RCC 7860 (cell line): ENCODE measurements around the gene FRMPD4.

Experiments
- DNase-seq: peaks from one replicate; pipeline ENCODE4 v3.0.0-alpha.2; 2015; ENCODE audit warnings: low spot score
- FAIRE-seq: peaks from 2 replicates; lab custom pipeline; 2012; peaks lifted over from hg19 to GRCh38; lab: Jason Lieb, UNC

The FRMPD4 gene

DNA sequence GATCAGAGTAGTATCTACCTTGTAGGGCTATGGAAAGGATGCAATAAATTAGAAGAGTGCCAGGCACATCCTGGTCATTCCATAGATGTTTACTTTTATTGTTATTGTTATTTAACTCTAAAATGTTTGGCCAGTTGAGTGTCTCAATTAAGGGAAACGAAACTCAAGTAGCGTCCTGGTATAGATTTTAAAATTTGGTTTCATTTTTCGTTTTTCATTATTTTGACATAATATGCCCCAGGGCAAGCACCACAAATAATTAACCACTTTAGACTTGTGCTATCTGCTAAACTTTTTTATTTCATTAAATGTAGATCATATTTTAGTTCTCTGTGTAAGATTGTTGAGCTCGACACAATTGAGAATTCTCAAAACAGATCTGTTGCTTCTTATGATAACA, 473.2 kb downstream of the FRMPD4 start:
- FAIRE-seq (no peak), DNase-seq (no peak)

DNA sequence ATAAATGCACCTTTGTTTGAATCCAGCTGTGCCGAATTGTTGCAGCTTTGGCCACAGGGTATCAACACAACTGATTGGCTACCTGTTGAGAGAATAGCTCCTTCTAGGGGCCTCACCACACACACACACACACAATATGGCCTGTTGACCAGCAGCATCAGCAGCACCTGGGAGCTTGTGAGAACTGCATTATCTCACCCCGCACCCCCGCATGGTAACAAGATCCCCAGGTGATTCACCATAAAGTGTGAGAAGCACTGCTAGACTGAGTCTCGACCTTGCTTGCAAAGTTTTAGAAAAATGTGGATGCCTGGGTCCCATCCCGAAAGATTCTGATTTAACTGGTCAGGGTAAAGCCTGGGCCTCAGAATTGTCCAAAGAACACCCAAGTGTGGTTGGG, 476.0 kb downstream of the FRMPD4 start:
- no peak for FAIRE-seq
- DNase-seq = no peak

DNA sequence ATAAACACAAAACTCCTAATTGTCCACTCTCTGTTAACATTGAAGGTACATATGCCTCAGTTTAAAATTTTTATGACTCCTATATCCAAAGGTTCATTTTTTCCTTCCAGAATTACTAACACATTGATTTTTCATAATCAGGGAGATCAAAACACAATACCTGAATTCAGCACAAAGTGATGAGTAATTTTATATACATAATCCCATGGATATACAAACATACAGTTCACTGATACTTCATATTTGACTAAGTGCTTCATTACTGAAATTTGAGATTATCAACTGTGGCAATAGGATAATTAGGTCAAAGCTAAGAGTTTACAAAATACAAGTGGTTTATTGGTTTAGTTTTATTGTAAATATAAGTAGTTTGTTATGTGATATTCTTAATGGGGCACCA, 476.8 kb downstream of the FRMPD4 start:
- FAIRE-seq (no peak), DNase-seq (no peak)

DNA sequence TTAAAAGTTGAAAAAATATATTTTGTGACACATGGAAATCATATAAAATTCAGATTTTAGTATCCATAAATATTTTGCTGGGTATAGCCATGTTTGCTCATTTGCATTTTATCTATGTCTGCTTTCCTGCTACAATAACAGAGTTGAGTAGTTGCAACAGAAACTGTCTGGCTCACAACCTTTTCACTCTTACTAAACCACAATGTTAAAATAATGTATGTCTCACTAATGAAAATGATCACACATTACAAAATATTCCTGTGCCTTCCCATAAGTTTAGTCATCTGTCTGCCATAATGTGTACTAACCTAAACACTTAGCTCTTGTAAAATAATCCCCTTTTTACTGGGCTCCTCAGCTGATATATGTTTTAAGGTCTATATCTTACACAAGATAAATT, 479.0 kb downstream of the FRMPD4 start:
- DNase-seq (no peak), FAIRE-seq (no peak)

DNA sequence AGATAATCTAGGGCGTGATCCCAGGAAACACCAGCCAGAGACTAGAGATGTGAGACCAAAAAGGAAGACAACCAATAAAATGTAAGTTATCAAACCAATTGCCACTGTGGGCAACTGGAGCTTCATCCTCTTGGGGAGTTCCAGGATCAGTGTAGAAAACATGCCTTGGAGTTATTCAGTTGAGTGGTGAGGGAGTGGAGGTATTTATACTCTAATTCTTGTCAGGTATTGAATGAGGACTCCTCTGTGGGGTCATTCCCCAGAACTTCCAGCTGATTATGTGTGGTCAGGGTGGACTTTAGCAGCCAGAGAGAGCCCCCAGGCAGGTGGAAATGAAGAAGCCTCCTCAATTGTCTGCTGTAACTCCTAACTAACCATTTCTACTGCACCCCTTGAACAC, 509.0 kb downstream of the FRMPD4 start:
- FAIRE-seq (no peak), DNase-seq (no peak)

DNA sequence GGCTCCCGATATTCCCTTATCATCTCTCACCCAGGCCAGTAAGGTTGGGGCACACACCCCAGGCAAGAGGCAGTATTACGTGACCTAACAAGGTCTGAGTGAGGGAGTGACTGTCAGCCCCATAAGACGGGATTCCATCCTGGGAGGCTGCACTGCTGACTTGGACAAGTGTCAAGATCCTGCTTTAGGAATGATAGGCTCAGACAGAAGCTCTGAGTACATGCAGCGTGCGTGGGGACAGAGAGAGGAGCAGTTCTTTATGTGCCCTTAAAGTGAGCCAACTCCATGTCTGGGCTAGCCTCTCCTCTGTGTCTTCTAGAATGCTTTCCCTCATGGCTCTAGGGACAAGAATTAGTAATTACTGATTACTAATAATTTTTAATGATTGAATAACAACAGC, 510.7 kb downstream of the FRMPD4 start:
- no peak for FAIRE-seq
- DNase-seq = no peak

DNA sequence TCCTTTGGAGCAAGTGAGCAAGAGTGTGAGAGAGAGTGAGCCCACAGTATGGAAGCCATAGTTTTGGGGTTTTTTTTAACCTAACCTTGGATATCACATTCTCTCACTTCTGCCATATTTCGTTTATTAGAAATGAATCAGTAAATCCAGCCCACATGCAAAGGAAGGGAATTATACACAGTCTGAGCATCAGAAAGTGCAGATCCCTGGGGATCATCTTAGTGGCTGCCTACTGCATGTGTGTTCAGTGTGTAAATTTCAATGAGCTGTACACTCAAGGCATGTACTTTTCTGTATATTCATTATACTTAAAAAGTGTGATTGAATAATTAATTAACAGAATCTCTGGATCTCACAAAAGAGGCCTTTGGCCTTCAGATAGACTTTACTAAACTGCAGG, 519.2 kb downstream of the FRMPD4 start:
- FAIRE-seq (no peak), DNase-seq (no peak)

DNA sequence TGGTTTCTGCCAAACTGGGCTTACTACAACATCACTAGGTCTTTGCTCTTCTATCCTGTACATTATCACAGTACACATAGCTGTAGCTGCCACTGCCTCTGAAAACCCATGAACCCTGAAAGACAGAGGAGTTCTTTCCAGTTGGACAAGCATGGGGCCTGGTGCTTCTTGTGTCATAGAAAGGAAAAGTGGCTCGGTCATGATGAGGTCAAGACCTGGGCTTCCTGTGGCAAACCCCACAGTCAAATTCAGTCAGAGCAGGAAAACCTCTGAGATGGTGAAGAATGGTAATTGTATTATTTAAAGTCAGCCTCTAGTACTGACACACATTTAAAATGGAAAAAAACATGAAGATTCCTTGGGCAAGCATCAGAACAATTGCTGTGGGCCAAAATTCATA, 519.6 kb downstream of the FRMPD4 start:
- no peak for FAIRE-seq

DNA sequence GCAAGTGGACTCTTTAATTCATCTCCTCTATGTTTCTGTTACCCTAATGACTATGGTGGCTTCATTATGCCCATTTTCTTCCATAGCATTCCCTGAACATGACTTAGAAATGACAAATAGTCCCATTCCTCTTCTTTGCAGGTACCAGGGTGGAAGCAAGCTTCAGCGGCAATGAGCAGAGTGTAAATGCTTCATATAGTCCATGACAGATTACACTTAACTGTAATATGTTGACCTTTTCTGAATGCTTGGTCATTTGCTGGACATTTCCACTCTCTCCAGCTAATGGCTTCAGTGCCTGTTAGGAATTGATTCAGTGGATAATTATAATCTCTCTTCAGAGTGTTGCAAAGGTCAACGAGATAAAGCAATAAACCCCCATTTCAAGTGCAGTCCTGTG, 523.2 kb downstream of the FRMPD4 start:
- DNase-seq (no peak), FAIRE-seq (no peak)

More for the DNA sequence above, 519.6 kb downstream of the FRMPD4 start:
- no peak for DNase-seq

DNA sequence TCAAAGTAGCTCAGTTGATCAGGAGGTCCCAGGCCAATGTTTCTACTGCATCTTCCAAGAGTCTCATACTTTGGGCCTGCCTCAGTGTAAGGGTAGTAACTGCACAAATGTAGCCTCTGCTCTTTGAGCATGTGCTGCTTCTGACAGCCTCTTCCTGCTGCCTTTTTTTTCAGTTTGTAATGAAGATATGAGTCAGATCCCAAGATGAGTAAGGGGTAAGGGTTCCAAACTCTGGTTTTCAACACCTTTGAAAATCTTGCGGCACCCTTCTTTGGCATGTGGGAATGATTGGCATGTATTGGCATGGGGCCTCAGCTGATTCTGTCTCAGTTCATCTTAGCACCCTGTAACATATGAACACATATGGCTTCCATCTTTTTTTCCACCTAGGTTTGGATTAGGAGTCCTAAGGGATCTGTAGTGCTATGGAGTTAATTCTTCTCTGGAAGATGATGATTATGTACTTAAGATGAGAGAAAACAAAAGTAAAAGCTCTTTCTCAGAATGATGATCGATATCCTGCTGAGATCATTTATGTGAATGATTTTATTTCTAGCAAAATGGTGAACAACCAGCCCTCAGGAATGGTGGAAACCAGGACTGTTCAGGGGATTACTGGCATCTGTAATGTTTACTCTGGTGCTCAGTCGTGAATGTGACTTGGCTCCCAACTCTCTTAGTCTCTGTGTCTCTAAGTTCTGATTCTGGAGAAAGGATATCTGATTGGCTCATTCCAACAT, 534.3 kb downstream of the FRMPD4 start:
- DNase-seq (no peak), FAIRE-seq (no peak)

DNA sequence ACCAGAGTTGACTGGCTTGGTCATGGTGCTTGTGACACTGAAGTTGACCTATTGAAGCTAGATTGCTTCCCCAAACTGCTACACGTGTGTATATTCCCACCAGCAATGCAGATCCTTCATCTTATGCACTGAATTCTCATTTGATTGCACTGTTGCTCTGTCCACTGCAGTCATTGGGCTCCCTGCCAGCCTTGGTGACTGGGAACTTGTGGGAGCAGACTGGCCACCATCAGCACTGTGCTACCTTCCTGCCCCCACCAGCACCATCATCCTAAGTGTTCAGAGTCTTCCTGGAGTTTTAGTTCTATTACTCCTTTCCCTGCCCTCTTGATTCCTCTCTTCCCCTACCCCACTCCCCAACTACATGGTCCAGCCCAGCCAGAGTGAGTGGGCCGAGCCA, 535.2 kb downstream of the FRMPD4 start:
- DNase-seq = no peak
- no peak for FAIRE-seq

DNA sequence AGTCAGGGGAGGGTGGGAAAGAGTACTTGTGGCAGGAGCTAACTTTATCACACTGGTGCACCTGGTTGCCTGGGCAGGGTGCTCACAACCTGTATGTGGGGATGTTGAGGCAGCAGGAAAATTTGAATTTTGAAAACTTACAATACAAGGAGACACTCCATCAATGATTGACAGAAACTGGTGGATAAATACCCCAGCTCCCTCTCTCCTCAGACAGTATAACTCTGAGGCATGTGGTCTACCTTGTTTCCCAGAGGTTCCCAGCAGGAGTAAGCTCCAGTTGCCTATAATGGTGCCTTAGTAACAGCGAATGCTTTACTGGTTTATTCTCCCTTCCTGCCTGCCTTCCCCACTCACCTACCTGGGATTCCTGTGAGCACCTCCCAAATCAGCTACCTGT, 541.2 kb downstream of the FRMPD4 start:
- DNase-seq (no peak), FAIRE-seq (no peak)

DNA sequence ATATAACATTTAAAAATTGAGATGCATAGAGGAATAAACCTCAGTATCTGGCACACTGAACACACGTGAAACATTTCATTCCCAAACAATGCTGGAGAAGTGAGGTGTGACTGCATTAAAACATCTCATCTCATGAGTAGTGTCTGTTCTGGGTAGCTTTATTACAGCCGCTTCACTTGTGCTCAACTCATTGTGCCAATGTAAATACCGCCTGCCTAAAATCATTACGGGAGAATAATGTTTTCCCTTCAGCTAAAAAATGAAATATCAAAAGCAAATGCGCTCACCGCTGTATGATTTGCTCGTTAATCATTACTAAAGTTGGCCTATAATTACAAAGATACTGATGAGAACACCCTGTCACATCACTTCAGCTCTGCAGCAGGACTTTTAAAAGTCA, 542.8 kb downstream of the FRMPD4 start:
- FAIRE-seq = no peak
- DNase-seq = no peak

DNA sequence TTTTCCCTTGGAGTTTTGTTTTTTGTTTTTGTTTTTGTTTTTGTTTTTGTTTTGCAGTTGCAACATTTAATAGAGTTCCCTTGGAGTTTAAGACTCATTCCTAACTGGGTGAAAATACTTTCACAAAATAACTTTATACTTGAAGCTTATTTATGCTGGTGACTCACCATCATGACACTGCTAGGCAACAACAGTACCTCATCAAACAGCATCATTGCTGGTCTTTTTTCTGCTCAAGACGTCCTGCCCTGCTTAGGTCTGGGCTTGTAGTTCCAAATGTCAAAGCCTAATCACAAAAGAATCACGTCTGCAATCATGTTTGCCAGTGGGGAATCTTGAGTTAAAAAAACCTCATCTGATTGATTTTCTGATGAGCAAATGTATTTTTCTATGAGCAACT, 547.3 kb downstream of the FRMPD4 start:
- no peak for FAIRE-seq
- DNase-seq = no peak

DNA sequence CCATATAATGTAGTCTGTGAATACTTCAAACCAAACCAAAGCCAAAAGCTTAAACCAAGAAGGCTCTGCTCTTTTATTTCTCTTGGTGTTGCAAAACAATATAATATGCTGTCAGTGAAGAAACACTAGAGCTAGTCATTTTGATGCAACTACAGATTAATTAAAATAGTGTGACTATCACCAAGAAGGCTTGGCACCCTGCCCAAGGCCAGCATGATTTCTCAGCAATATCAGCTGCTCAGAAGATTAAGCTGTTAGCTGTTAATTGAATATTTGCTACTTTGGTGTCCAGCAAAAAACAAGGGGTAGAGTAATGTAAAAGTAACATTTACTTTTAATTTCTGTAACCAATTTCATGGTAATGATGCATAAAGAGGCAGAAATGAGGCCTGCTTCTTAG, 548.1 kb downstream of the FRMPD4 start:
- FAIRE-seq (no peak), DNase-seq (no peak)

DNA sequence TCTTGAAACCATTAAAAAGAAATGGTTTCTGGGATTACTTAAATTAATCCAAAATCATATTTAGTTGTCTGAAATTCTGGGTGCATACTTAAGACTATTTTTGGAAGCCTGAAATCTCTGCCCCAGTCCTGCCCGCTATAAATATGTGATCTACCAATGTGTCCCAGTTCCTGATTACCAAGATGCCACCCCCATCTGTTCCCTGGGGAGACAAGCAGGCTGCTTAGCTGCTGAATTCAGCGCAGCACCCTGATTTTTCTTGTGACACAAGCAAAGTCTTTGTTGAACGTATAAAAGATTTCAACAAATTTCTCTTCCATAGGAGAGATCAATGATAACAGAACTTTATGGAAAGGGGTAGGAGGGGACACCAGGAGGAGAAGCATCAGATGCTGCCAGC, 552.4 kb downstream of the FRMPD4 start:
- FAIRE-seq (no peak), DNase-seq (no peak)

DNA sequence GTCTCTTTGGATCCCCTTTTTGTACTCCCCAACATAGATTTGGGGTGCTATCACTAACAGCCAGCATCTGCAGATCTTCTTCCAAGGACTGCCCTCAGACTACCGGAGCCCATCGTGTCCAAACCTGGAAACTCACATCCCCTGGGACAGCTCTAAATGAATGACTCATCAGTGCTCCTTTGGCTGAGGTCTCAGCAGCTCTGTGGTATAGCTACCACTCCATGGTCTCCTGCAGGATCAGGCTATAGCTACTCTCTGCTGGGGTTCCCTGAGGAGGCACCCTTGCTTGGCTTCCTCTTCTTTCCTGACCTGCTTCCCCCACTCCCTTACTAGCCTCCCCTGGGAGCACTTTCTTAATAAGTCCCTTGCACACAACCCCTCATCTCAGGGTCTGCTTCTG, 555.5 kb downstream of the FRMPD4 start:
- DNase-seq (no peak), FAIRE-seq (no peak)

DNA sequence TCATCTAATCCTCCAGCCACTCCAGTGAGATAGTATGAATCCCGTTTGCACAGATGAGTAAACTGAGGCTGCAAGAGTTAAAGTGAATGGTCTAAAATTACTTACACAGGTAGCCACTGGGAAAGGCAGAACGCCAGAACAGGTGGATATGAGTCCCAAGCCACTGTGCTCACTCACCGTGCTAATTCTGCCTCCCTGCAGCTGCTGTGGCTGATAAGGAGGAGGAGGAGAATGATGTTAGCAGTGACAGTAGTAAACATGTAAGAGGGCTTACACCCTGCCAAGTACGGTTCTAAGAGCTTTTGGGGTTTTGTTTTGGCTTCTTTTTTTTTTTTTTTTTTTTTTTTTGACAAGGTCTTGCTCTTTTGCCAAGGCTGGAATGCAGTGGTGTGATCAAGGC, 562.5 kb downstream of the FRMPD4 start:
- no peak for FAIRE-seq
- DNase-seq = no peak

DNA sequence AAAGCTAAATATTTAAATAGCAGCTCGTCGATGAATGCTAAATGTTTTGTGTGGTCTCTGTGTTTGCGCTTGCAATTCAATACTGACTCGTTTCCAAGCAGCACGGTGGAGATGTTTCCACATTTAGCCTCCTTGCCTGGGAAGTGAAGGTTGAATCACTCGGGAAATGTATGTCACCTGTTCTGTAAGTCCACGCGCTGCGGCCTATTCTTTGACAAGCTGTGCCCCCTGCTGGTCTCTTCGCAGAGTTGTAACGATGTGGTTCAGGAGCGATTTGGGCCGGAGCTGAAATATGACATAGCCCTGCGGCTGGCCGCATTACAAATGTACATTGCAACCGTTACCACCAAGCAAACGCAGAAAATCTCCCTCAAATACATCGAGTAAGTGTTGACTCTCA, 563.4 kb downstream of the FRMPD4 start:
- peak; percentile 20 for FAIRE-seq
- DNase-seq = peak; percentile 45

DNA sequence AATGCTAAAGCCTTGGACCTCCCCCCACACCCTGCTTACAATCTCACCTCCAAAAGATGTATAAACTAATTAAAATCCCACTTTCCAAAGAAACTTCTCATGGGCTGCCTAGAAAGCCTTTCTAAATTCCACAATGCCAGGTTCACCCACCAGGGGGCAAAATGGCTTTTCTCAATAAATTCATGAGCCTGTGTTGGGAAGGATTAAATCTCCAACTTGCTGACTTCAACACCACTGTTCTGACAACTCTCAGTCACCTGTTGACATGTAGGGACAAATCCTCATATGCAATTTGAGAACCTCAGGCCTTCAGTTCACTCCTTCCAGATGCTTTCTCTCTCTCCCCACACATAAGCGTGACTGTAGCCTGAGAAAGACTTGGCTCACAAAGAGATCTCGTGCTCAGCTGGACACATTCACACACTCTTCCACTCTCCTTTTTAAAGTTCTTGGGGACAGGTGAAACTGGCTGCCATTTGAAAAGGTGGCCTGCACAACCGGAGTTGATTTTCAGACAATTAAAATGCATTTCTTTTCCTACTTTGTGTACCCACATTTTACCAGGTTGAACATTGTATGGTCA, 564.3 kb downstream of the FRMPD4 start:
- no peak for FAIRE-seq
- DNase-seq = no peak

DNA sequence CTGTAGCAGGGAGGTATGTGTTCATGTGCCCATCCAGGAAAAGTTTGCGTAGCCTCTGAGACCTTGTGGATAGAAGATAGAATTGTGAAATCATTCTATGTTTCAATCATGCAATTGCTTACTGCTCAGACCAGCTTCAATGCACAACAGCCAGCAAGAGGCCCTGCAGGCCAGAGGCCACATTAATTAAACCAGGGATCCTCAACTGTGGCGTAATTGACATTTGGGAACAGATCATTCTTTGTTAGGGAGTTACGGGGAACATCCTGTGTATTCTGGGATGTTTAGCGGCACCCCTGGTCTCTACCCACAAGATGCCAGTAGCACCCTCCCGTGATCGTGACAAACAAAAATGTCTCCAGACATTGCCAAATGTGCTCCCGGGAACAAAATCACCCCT, 566.4 kb downstream of the FRMPD4 start:
- DNase-seq (no peak), FAIRE-seq (no peak)

DNA sequence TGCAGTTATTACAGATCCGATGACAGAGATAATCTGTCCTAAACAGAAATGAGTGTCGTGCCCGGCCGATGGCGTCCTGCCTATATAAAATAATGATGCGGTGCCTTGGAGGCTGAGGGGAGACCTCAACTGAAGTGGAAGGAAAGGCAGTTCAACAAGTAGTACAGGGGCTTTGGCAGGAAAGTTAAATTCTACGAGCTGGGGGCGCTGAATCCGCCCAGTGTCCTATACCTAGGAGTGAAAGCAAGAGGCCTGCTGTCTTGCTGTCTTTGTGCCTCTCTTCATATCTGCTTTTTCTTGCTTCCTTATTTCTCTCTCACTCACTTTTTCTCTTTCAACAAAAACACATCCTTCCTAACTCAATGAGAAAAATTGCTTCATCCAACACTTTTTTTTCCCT, 570.8 kb downstream of the FRMPD4 start:
- DNase-seq (no peak), FAIRE-seq (no peak)

DNA sequence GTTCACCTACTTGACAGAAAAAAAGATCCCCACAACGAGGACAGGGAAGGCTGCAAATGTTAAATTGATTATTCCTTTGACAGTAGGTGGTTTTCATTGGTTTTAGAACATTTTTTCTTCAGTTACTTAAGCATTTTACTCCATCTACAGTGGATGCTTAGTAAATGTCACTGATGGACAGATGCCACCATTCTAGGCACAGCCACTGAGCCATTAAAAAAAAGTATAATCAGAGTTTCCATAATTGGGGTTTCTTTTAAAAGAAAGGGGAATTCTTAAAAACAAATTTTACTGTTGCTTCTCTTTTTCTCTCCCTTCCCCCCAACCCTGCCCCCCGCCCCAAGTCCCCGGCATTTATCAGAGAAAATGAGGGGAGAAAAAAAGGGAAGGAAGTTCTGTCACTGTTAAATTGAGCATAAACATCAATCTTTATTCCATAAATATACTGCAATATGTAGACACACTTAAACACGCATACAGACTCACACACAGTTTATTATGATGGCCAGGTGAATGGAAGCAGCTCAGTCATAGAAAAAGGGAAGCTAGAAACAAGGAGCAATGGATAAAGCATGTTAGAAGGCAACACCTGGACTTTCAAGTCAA, 573.3 kb downstream of the FRMPD4 start:
- DNase-seq (no peak), FAIRE-seq (no peak)
